Esophagus squamous epithelium (tissue), 4 donors: ENCODE data around the gene ZFYVE28.

Experiments used
- POLR2A ChIP-seq, 4 donors: fragments of 450-650 bp; IDR thresholded peaks; one replicate each; pipeline ENCODE4 v1.6.1; 2017; ENCODE audit warnings: antibody characterized with exemption in 4 of 4, mild to moderate bottlenecking in 4 of 4, moderate library complexity in 3 of 4
- TF ChIP-seq, protein P1 (sequence below), 6 experiments: fragments of 450-650 bp in 4 of 6; fragments of 200-600 bp in 2 of 6; sonication (generic) in 2 of 6; IDR thresholded peaks; one replicate each; pipeline ENCODE4 v1.5.1; 2016 to 2019; ENCODE audit warnings: antibody characterized with exemption in 6 of 6, mild to moderate bottlenecking in 4 of 6, moderate library complexity in 4 of 6

DNA sequence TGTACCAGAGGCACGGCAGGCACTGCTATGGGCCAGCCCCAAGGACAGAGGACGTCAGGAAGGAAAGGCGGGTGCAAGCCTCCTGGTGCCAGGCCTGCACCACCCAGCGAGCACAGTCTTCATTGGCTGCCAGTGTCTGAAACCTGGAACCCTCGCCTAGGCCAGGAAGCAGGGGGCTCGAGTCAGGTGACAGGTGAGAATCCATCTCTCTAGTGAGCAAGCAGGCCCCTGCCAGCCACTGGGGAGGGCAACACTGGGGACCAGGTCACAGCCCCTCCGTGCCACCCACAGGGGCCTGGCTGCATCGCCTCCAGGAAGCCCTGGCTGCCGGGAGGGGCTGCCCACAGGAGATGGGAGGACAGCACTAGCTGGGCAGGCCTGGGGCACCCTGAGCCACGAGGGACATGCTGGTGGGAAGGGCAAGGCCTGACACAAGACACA, 169.6 kb downstream of the ZFYVE28 start:
- no peak for TF ChIP-seq POLR2A (IDR thresholded peaks at IDR 0.05)
- TF ChIP-seq, protein P1, sequence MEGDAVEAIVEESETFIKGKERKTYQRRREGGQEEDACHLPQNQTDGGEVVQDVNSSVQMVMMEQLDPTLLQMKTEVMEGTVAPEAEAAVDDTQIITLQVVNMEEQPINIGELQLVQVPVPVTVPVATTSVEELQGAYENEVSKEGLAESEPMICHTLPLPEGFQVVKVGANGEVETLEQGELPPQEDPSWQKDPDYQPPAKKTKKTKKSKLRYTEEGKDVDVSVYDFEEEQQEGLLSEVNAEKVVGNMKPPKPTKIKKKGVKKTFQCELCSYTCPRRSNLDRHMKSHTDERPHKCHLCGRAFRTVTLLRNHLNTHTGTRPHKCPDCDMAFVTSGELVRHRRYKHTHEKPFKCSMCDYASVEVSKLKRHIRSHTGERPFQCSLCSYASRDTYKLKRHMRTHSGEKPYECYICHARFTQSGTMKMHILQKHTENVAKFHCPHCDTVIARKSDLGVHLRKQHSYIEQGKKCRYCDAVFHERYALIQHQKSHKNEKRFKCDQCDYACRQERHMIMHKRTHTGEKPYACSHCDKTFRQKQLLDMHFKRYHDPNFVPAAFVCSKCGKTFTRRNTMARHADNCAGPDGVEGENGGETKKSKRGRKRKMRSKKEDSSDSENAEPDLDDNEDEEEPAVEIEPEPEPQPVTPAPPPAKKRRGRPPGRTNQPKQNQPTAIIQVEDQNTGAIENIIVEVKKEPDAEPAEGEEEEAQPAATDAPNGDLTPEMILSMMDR (IDR thresholded peaks at IDR 0.05) = no peak
